Upper lobe of left lung (tissue), 4 donors: ENCODE measurements around the gene ADRB2.

Experiments
- CTCF ChIP-seq, 6 experiments: fragments of 450-650 bp in 4 of 6; fragments of 200-600 bp in 2 of 6; sonication (generic) in 2 of 6; IDR thresholded peaks; one replicate each; pipeline ENCODE4 v1.5.1; 2016 to 2019; ENCODE audit warnings: antibody characterized with exemption in 6 of 6
- EP300 ChIP-seq, 4 donors: sonication (generic); formaldehyde crosslinking; IDR thresholded peaks; one replicate each; pipeline ENCODE4 v1.5.1; 2017; ENCODE audit warnings: antibody characterized with exemption in 4 of 4, control low read depth in 2 of 4
- POLR2A ChIP-seq, 4 donors: fragments of 450-650 bp; IDR thresholded peaks; one replicate each; pipeline ENCODE4 v1.5.1; 2016 to 2017; ENCODE audit warnings: antibody characterized with exemption in 4 of 4, mild to moderate bottlenecking in 2 of 4
- POLR2AphosphoS5 ChIP-seq, 2 donors: sonication (generic); formaldehyde crosslinking; IDR thresholded peaks; one replicate each; pipeline ENCODE4 v1.5.1; 2017; ENCODE audit warnings: antibody characterized with exemption in 2 of 2

GRCh38 chr5:148794275-148794674 is 32.1 kb upstream of the ADRB2 start:
- TF ChIP-seq POLR2A (IDR thresholded peaks at IDR 0.05) = no peak
- no peak for TF ChIP-seq CTCF (IDR thresholded peaks at IDR 0.05)
- no peak for TF ChIP-seq POLR2AphosphoS5 (IDR thresholded peaks at IDR 0.05)
- no peak for TF ChIP-seq EP300 (IDR thresholded peaks at IDR 0.05)
